Keratinocyte (primary cell): ENCODE measurements around the gene SHROOM3. TPM values are rescaled to one million over a fixed set of nuclear protein-coding genes. Genes with fewer than 3 reads are reported as not detected.

ENCODE experiments used
- DNase-seq: peaks from one replicate; pipeline ENCODE4 v3.0.0-alpha.2; 2011; ENCODE audit warnings: low read depth, missing footprints, low spot score
- FAIRE-seq: peaks from 2 replicates; lab custom pipeline; 2011; peaks lifted over from hg19 to GRCh38; lab: Jason Lieb, UNC
- H2AFZ ChIP-seq: 2 replicates; pipeline ENCODE4 v1.6.0; 2012; ENCODE audit warnings: low read length, control low read depth, inconsistent platforms; ENCODE audit not compliant: control insufficient read depth
- H3K27ac ChIP-seq: 2 replicates; pipeline ENCODE4 v1.5.1; 2011; ENCODE audit warnings: low read length; ENCODE audit not compliant: control insufficient read depth, insufficient read depth
- H3K27me3 ChIP-seq: 3 replicates; pipeline ENCODE4 v1.6.0; 2011; ENCODE audit warnings: low read length; ENCODE audit not compliant: control insufficient read depth, insufficient read depth; ENCODE audit errors: extremely low read depth
- H3K36me3 ChIP-seq, 2 experiments: 2 replicates in 1 of 2; 3 replicates in 1 of 2; pipeline ENCODE4 v1.5.1; 2011; ENCODE audit warnings: low read length in 2 of 2, mild to moderate bottlenecking in 1 of 2; ENCODE audit not compliant: control insufficient read depth in 2 of 2, insufficient read depth in 2 of 2; ENCODE audit errors: extremely low read depth in 1 of 2
- H3K4me1 ChIP-seq: 3 replicates; pipeline ENCODE4 v1.5.1; 2011; ENCODE audit warnings: low read length; ENCODE audit not compliant: control insufficient read depth, insufficient read depth; ENCODE audit errors: extremely low read depth
- H3K4me2 ChIP-seq: 3 replicates; pipeline ENCODE4 v1.6.0; 2011; ENCODE audit warnings: low read depth, low read length; ENCODE audit not compliant: control insufficient read depth, insufficient read depth; ENCODE audit errors: extremely low read depth
- H3K4me3 ChIP-seq, 3 experiments: fragments of 200-600 bp in 1 of 3; sonication (generic) in 1 of 3; 2 replicates in 2 of 3; 3 replicates in 1 of 3; pipeline ENCODE4 v1.5.1; 2011 to 2016; ENCODE audit warnings: low read length in 3 of 3, mild to moderate bottlenecking in 3 of 3, control low read depth in 2 of 3, inconsistent platforms in 1 of 3, low read depth in 1 of 3, mixed read lengths in 1 of 3, mixed run types in 1 of 3, moderate library complexity in 1 of 3; ENCODE audit not compliant: control insufficient read depth in 2 of 3, insufficient read depth in 2 of 3; ENCODE audit errors: extremely low read depth in 1 of 3
- H3K79me2 ChIP-seq: 2 replicates; pipeline ENCODE4 v1.6.0; 2012; ENCODE audit warnings: low read length; ENCODE audit not compliant: control insufficient read depth, insufficient read depth
- H3K9ac ChIP-seq: 3 replicates; pipeline ENCODE4 v1.6.0; 2011; ENCODE audit warnings: low read length; ENCODE audit not compliant: control insufficient read depth, insufficient read depth; ENCODE audit errors: extremely low read depth
- H3K9me1 ChIP-seq: 3 replicates; pipeline ENCODE4 v1.6.0; 2011; ENCODE audit warnings: low read length; ENCODE audit not compliant: control insufficient read depth, insufficient read depth; ENCODE audit errors: extremely low read depth
- H3K9me3 ChIP-seq: 2 replicates; pipeline ENCODE4 v1.5.1; 2012; ENCODE audit warnings: low read depth, low read length; ENCODE audit not compliant: control insufficient read depth
- H4K20me1 ChIP-seq: 3 replicates; pipeline ENCODE4 v1.6.0; 2011; ENCODE audit warnings: low read length; ENCODE audit not compliant: control insufficient read depth, insufficient read depth; ENCODE audit errors: extremely low read depth
- EZH2 ChIP-seq: IDR thresholded peaks from one replicate; pipeline ENCODE4 v1.6.1; 2012; ENCODE audit warnings: inconsistent platforms, mild to moderate bottlenecking, low read length, moderate library complexity
- dilution Hi-C: fragments of 300-500 bp; cut with MboI; formaldehyde crosslinking; loops from one replicate; pipeline ENCODE4 v1.7.0; 2020; ENCODE audit warnings: low sequenced_read_pairs; ENCODE audit not compliant: extremely low pct_ligation_motif_present
- polyA plus RNA-seq, 5 experiments: library from polyadenylated mRNA; depleted of rRNA in 3 of 5; stranded (reverse) in 3 of 5; stranded (forward) in 1 of 5; unstranded in 1 of 5; fragments of >200 nt; gene quantifications; 1 replicate in 1 of 5; 2 replicates in 3 of 5; 3 replicates in 1 of 5; pipeline versions ENCODE4 v1.2.1 to v1.2.3, GENCODE V29; 2011 to 2012; ENCODE audit warnings: missing spikeins in 2 of 5, low read depth in 1 of 5, low replicate concordance in 1 of 5
- TF ChIP-seq, protein P1 (sequence below), 3 experiments: IDR thresholded peaks in 1 of 3; conservative IDR thresholded peaks in 1 of 3; optimal IDR thresholded peaks in 1 of 3; 2 replicates in 2 of 3; 3 replicates in 1 of 3; pipeline versions ENCODE3 to v1.5.1; 2011; ENCODE audit warnings: low read length in 3 of 3, mild to moderate bottlenecking in 3 of 3, moderate library complexity in 2 of 3, control low read depth in 1 of 3, inconsistent platforms in 1 of 3; ENCODE audit not compliant: insufficient read depth in 2 of 3; ENCODE audit errors: extremely low read depth in 1 of 3

Gene SHROOM3
- polyA plus RNA-seq, 1 donor (not counting 4 experiments of a cell fraction or from before 2014, with no cell fraction given) = 4.9 TPM

DNA sequence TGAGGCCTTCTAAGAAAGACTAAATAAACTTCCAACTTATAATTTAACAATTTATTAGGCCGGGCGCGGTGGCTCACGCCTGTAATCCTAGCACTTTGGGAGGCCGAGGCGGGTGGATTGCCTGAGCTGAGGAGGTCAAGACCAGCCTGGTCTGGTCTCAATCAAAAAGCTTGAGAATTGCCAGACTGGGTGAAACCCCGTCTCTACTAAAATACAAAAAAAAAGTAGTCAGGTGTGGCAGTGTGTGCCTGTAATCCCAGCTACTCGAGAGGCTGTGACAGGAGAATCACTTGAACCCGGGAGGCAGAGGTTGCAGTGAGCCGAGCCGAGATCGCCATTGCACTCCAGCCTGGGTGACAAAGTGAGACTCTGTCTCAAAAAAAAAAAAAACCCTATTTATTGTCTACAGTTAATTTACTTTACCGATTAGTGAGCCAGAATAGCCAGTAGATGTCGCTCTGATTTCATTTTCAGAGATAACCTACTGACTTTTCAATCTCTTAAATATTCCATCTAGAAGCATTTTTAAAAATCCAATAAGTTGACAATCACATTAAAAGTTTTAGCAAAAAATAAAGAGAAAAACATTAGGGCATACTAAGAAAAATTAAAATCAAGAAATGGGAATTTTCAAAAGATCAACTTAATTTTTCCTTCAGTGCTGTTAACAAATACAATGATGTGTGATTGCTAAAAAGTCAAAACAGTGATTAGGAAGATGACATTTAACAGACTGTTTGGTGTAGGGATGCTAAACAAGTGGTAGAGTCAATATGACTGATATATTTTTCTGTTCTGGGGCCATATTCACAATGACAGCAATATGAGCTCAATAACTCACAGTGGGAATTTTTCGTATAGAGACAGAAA is 4.3 kb upstream of the SHROOM3 start:
- no peak for TF ChIP-seq EZH2
- TF ChIP-seq, protein P1, sequence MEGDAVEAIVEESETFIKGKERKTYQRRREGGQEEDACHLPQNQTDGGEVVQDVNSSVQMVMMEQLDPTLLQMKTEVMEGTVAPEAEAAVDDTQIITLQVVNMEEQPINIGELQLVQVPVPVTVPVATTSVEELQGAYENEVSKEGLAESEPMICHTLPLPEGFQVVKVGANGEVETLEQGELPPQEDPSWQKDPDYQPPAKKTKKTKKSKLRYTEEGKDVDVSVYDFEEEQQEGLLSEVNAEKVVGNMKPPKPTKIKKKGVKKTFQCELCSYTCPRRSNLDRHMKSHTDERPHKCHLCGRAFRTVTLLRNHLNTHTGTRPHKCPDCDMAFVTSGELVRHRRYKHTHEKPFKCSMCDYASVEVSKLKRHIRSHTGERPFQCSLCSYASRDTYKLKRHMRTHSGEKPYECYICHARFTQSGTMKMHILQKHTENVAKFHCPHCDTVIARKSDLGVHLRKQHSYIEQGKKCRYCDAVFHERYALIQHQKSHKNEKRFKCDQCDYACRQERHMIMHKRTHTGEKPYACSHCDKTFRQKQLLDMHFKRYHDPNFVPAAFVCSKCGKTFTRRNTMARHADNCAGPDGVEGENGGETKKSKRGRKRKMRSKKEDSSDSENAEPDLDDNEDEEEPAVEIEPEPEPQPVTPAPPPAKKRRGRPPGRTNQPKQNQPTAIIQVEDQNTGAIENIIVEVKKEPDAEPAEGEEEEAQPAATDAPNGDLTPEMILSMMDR (optimal IDR thresholded peaks at IDR 0.05 in 1 of 3, IDR thresholded peaks at IDR 0.05 in 1 of 3, conservative IDR thresholded peaks at IDR 0.05 in 1 of 3; ENCODE audit: extremely low read depth in 1 of 3, insufficient read depth in 2 of 3, low read length in 3 of 3) = peak in 2 of 3 experiments; percentile 43 to 45
- Histone ChIP-seq H4K20me1 (no peaks in the 10 kb centered on the region), H3K4me2 (no peak overlapping the region), H3K4me3 (no peak overlapping the region), H2AFZ (no peak overlapping the region), H3K27ac (no peak overlapping the region), H3K36me3 (no peaks in the 10 kb centered on the region), H3K79me2 (no peaks in the 10 kb centered on the region), H3K27me3 (no peaks in the 10 kb centered on the region), H3K9me3 (no peaks in the 10 kb centered on the region), H3K9ac (no peak overlapping the region), H3K9me1 (no peaks in the 10 kb centered on the region), H3K4me1 (no peaks in the 10 kb centered on the region)
- FAIRE-seq (peak; percentile 23), DNase-seq (no peak)
- dilution Hi-C loops = no loop called here

GRCh38 chr4:76435528-76436319 is 695 bp downstream of the SHROOM3 start:
- Histone ChIP-seq H3K27me3 (peaks cover 5% of the 10 kb centered on the region), H3K36me3 (no peaks in the 10 kb centered on the region), H4K20me1 (no peaks in the 10 kb centered on the region), H3K9me1 (no peaks in the 10 kb centered on the region), H3K9me3 (no peaks in the 10 kb centered on the region), H3K9ac (no peak overlapping the region), H3K27ac (no peak overlapping the region), H3K4me2 (no peak overlapping the region), H3K79me2 (no peaks in the 10 kb centered on the region), H3K4me1 (no peaks in the 10 kb centered on the region), H3K4me3 (no peak overlapping the region), H2AFZ (no peak overlapping the region)
- no peak for TF ChIP-seq EZH2
- TF ChIP-seq, protein P1 (optimal IDR thresholded peaks at IDR 0.05 in 1 of 3, IDR thresholded peaks at IDR 0.05 in 1 of 3, conservative IDR thresholded peaks at IDR 0.05 in 1 of 3; ENCODE audit: extremely low read depth in 1 of 3, insufficient read depth in 2 of 3, low read length in 3 of 3) = no peak
- no peak for DNase-seq
- dilution Hi-C loops = no loop called here
- FAIRE-seq = peak; percentile 13
